UCSD-AML1 (cell line): ENCODE measurements around the gene PPM1J.
A peak's percentile ranks its signal among the peaks of the same experiment; 100 is the strongest.
"Not testable (repeated sequence)": the region's sequence is repeated elsewhere in the genome, so short reads cannot be mapped to it uniquely, and the experiment has no call there.

Experiments
- DNase-seq: peaks from one replicate; lab custom pipeline; 2025; ENCODE audit not compliant: unreplicated experiment; lab: John Stamatoyannopoulos, UW

The PPM1J gene

DNA sequence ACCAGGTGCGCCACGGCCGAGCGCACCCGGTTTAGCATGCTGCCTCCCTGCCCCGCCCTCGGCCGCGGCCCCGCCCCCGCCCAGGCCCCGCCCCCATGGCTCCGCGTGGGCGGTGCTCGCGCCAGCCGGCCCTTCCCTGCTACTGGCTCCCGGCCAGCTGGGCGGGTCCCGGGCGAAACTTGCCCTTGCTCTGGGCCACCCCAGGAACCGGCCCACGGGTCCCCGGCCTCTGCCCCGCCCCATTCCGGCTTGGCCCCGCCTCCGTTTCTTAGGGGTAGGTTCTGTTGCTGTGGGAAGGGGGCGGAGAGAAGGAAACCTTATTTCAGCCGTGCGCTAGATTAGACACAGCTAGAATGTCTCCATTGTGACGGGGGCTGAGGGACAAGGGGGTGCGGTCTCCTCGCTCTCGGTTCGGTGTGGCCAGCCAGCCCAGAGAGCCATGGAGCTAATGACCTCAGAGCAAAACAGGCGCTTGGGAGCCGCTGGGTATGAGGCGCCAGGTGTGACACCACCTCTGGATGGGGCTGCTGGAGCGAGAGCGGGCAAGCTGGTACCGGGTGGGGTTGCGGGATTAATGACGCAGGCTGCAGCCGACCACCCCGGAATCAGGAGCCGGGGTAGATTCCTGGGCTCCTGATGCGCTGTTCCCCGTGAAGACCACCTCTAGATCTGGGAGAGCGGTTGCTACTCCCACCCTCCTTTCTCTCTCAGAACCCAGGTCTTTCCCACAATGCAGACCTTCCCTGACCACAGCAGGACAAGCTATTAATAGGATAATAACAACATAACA is at the start of gene PPM1J:
PPM1J (minus strand) TSS at position 69 of the 790 bp plus-strand sequence; CDS start at position 38, 31 bp downstream.
- peak; percentile 99 for DNase-seq

- DNase-seq = no peak
Observed at GRCh38 chr1:112762541-112763500, 47.7 kb upstream of the PPM1J start.

GRCh38 chr1:112761714-112762480 is 46.8 kb upstream of the PPM1J start:
- no peak for DNase-seq

GRCh38 chr1:112759228-112759627 is 44.1 kb upstream of the PPM1J start:
- DNase-seq = no peak

DNA sequence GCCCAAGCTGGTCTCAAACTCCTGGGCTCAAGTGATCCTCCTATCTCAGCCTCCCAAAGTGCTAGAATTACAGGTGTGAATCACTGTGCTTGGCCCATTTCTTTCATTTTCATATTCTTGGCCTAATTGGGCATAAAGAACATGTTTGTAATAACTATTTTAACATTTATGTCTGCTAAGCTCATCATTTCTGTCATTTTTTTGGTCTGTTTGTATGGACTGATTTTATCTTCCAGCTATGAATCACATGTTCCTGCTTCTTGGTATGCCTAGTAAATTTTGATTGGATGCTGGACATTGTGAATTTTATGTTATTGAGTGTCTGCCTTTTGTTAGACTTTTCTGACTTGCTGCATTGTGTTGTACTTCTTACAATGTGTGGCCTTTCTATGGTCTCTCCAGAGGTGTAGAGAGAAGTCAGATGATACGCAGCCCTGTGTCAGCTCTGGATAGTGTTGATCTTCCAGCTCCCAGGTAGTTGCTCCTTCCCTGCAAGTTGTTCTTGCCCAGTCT is 39.0 kb upstream of the PPM1J start:
- DNase-seq = no peak

DNA sequence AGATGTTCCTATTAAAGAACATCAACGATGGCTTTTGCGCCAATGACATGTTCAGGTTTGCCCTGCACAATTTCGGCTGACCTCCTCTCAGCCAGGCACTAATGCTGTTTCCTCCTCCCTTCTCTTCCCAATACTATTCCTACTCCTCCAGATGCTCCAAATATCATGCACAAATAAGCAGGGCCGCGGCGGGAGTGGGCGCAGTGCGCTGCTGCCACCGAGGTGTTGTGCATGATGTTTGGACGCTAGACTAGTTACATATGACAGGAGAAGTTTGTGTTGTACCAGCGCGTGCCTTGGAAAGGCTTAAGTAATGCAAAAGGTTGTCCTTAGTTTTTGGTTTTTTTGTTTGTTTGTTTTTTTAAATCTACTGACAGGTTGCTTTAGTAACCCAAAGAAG is 33.3 kb upstream of the PPM1J start:
- no peak for DNase-seq

DNA sequence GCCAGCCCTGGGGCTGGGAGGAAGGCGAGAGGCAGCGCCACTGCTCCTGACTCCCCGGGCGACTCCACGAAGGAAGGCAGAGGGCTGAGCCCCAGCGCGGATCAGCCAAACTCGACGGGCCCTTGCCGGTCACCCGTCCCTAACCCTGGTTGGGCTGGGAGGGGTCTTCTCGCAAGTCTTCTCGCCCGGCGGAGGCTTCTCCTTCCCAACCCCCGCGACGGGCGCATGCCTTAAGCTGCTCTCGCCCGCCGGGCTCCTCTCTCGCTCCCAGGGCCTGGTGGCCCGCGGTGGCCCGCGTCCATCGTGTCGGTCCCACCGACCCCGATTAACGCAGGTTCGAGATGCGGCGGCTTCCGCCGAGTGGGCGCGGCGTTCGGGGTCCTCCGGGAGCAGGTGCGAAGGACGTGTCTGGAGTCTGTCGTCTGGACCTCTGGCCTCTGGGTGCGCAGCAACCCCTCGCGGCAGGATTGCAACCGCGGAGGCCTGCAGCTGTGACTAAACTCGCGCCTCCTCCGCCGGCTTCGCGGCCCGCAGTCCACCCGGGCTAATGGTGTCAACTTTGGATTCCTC is 29.0 kb upstream of the PPM1J start:
- DNase-seq = no peak

DNA sequence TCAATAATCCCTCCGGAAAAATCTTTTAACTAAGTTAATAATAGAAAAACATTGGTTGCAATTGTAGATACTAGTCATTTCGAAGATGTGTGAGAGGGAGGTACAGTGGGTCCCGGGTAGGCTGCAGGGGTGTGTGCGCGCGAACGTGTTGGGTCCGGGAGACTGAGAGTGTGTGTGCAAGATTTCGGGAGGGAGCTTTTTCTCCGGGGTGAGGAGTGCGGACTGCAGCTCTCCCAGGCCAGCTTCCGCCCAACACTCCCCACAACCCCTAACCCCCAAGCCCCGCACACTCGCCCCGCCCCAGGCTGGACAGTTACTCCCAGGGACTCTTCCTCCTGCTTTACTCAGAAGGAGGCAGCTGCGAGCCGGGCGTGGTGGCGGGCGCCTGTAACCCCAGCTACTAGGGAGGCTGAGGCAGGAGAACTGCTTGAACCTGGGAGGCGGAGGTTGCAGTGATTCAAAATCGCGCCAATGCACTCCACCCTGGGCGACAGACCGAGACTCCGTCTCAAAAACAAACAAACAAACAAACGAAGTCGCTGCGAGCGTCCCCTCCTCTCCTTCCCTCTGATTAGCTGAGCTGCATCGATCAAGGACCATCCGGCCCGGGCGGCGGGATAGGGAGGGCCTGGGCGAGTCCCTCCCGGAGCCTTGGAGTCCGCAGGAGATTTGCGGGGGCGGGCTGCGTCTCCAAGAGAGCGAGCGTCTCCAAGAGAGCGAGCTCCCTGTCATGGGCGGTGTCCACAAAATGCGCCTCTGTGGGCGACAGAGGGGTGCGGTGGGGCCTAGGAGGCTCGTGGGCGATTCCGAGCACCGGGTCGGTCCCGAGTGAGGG is 28.3 kb upstream of the PPM1J start:
- DNase-seq = no peak

GRCh38 chr1:112737573-112737972 is 22.4 kb upstream of the PPM1J start:
- no peak for DNase-seq

GRCh38 chr1:112735752-112736151 is 20.6 kb upstream of the PPM1J start:
- DNase-seq = no peak

- DNase-seq = no peak
Observed at GRCh38 chr1:112731451-112731850, 16.3 kb upstream of the PPM1J start.

DNA sequence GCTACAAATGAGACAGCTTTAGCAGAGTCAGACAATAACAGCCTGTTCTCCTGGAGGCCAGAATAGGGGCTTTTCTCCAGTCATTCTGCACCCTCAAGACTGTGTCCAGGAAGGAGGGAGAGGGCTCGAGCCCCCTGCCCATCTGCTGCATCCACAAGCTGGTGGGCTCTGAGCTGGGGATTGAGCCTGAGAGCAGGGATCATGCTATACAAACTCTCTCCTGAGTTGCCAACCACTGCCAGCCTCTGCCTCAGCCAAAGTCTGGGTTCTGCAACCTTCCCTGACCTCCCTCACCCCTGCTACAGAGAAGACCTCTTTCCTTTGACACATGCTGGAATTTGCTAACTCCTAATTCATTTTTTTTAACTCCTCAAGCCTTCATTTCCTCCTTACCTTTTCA is 14.8 kb upstream of the PPM1J start:
- DNase-seq = no peak

DNA sequence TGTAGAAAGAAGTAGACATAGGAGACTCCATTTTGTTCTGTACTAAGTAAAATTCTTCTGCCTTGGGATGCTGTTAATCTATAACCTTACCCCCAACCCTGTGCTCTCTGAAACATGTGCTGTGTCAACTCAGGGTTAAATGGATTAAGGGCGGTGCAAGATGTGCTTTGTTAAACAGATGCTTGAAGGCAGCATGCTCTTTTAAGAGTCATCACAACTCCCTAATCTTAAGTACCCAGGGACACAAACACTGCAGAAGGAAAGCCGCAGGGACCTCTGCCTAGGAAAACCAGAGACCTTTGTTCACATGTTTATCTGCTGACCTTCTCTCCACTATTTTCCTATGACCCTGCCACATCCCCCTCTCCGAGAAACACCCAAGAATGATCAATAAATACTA is 13.9 kb upstream of the PPM1J start:
- not testable (repeated sequence) for DNase-seq

GRCh38 chr1:112728306-112728971 is 13.3 kb upstream of the PPM1J start:
- not testable (repeated sequence) for DNase-seq

DNA sequence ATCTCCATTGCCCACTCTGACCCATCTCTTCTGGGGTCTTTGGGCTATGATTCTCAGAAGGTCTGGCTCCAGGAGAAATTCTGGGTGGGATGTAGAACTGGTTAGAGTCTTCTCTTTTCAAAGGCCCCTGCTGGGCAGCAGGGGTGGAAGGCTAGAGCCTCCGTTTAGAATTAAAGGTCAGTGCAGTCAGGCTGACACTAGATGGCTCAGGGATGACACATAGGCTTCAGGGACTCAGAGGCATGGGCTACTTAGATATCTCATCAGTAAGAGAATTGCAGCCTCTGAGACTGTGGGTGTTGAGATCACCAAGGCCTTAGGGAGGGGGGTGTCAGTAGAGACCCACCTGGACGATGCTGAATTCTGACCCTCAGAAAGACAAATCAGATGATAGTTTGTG is 12.6 kb upstream of the PPM1J start:
- no peak for DNase-seq

- DNase-seq = not testable (repeated sequence)
Observed at GRCh38 chr1:112724240-112724639, 9.1 kb upstream of the PPM1J start.

- no peak for DNase-seq
Observed at GRCh38 chr1:112723511-112723839, 8.3 kb upstream of the PPM1J start.

- DNase-seq = peak; percentile 30
Observed at GRCh38 chr1:112722601-112723510, 7.7 kb upstream of the PPM1J start.
